Stimulated activated memory B cell treated with anti-CD40 and anti-IgM and Interleukin-4, amounts not matched to agents 10 μg/mL and 1 μg/mL and 100 μg/mL, for 72 hours (primary cell): ENCODE measurements around the gene ZNF70.

Source experiments
- ATAC-seq: fragments of 150-1000 bp; cut with Tn5 transposase; 2 replicates; pipeline ENCODE4 v1.10.0; 2021
- H3K27ac Mint-ChIP-seq: one replicate; pipeline ENCODE4 v1.8.0; 2022; ENCODE audit warnings: mild to moderate bottlenecking, mixed read lengths
- H3K27me3 Mint-ChIP-seq: one replicate; pipeline ENCODE4 v1.8.0; 2022; ENCODE audit warnings: mixed read lengths
- H3K36me3 Mint-ChIP-seq: one replicate; pipeline ENCODE4 v1.8.0; 2022; ENCODE audit warnings: mixed read lengths
- H3K4me1 Mint-ChIP-seq: one replicate; pipeline ENCODE4 v1.8.0; 2022; ENCODE audit warnings: mixed read lengths
- H3K4me3 Mint-ChIP-seq: one replicate; pipeline ENCODE4 v1.8.0; 2022; ENCODE audit warnings: mild to moderate bottlenecking, moderate library complexity, mixed read lengths
- H3K9me3 Mint-ChIP-seq: one replicate; pipeline ENCODE4 v1.8.0; 2022; ENCODE audit warnings: mixed read lengths

Gene ZNF70

DNA sequence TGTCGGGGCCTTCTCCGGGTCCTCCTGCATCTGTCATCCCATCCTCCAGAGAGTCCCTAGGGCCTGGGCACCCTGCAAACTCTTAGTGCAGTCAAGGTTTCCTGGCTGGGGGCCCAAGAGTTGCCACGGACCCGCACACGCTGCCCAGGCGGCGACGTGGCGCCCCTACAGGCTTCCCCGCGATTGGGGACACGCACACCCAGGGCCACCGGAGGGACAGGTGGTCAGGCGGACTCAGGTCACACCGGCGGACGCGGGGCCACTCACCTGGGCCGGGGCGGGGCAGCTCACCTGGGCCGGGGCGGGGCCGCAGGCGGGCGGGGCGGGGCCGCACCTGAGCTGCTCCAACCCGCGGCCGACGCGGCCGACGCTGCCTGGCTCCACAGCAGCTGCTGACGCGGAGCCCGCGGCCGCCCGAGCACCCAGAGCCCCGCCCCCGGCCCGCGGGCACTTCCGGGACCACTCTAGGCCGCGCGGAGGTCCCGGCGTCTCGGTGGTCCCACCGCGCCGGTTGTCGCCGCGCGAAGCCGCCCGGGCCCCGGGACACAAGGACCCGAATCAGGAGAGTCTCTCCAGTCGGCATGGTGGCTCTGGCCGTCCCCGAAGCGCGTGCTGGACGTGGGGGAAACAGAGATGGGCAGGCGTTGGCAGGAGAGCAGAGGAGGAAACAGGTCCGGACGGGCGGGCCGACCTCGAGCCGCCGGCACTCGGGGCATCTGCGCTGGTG is at the start of gene ZNF70:
ZNF70 (minus strand) TSS at position 399 of the 727 bp plus-strand sequence. CDS start 5,972 bp downstream, outside the sequence.
- H3K27ac Mint-ChIP-seq: peak within 1 kb of the TSS; percentile 95
- peaks cover 64% of the 10 kb centered on the region for H3K4me1 Mint-ChIP-seq
- no peaks in the 10 kb centered on the region for H3K27me3 Mint-ChIP-seq
- peak; percentile 85 for ATAC-seq
- no peaks in the 10 kb centered on the region for H3K36me3 Mint-ChIP-seq
- H3K9me3 Mint-ChIP-seq: no peaks in the 10 kb centered on the region
- peak within 1 kb of the TSS; percentile 91 for H3K4me3 Mint-ChIP-seq

DNA sequence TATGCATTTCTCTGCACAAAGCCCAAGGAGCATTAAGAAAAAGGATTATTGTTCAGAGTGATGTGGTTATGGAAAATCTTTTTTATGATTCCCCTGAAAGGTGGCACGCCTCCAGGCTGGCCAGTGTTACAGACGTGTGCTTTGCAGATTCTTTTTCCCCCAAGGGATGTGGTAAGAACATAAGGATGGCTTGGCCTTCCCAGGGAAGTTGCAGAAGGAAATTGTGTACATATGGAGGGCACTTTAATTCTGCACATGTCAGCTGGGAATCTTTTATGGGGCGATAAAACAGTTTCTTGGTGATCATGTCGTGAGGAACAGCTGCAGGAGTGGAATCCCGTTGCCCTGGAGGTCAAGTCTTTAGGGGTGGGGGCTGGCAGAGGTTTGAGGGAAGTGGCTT is 45.5 kb upstream of the ZNF70 start:
- Mint-ChIP-seq H3K27me3 (no peaks in the 10 kb centered on the region), H3K36me3 (peaks cover 55% of the 10 kb centered on the region)

DNA sequence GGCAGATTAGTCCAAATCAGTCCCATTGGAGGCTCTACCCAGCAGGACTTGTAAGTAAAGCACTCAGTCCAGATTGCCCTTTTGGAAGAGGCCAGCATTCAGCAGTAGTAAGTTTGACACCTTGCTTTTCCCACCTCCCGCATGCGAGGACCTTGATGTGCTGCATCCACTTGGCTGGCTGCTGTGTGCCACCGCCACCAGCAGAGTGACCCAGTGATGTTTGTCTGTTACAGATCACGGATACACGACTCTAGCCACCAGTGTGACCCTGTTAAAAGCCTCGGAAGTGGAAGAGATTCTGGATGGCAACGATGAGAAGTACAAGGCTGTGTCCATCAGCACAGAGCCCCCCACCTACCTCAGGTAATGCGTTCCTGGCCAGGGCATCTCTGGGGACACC is 42.4 kb upstream of the ZNF70 start:
- Mint-ChIP-seq H3K9me3 (no peaks in the 10 kb centered on the region), H3K4me1 (peaks cover 43% of the 10 kb centered on the region), H3K27ac (peak overlapping the region; percentile 50), H3K27me3 (no peaks in the 10 kb centered on the region), H3K36me3 (peaks cover 53% of the 10 kb centered on the region), H3K4me3 (no peak overlapping the region)
- no peak for ATAC-seq

More for the DNA sequence above, 45.5 kb upstream of the ZNF70 start:
- H3K27ac Mint-ChIP-seq: peak overlapping the region; percentile 76
- no peak overlapping the region for H3K4me3 Mint-ChIP-seq
- no peak for ATAC-seq
- H3K9me3 Mint-ChIP-seq: no peaks in the 10 kb centered on the region
- H3K4me1 Mint-ChIP-seq: peaks cover 56% of the 10 kb centered on the region

DNA sequence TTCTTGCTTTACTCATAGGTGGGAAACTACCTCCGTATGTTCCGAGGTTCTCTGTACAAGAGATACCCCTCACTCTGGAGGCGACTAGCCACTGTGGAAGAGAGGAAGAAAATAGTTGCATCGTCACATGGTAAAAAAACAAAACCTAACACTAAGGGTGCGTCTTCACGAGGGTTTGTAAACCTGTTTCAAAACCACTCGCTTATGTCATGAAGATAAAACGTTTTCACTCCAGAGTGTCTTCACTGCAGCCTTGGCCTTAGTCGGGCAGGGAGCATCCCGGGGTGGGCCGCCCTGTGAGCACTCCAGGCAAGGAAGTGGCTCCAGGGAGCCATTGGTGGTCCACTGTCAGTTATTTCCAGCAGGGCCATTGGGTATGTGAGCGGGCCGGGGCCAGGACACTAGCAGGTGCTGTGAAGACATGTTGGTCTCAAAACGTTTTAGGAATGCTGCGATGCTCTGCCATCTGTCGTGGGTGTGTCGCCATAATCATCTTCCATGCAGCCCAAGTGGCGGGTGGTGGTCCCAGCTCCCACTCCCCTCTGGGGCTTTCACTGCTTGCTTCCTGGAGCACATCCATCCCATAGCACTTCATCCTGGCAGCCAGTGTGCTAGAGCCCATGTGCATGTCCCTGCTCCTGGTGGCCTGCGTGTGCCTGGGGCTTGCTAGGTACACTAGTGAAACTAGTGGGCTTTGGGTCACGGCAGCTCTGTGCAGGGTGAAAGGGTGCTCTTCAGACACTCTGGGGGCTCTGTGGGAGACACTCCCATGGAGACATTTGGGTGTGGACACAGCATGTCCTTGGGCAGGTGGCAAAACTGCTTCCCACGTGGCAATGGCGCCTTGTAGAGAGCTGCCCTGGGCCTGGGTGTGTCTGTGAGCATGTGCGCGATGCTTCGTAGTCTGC is 41.1 kb upstream of the ZNF70 start:
- no peaks in the 10 kb centered on the region for H3K9me3 Mint-ChIP-seq
- no peak overlapping the region for H3K4me3 Mint-ChIP-seq
- peaks cover 47% of the 10 kb centered on the region for H3K36me3 Mint-ChIP-seq
- H3K27ac Mint-ChIP-seq: peak overlapping the region; percentile 50
- no peak for ATAC-seq
- peaks cover 41% of the 10 kb centered on the region for H3K4me1 Mint-ChIP-seq
- no peaks in the 10 kb centered on the region for H3K27me3 Mint-ChIP-seq

DNA sequence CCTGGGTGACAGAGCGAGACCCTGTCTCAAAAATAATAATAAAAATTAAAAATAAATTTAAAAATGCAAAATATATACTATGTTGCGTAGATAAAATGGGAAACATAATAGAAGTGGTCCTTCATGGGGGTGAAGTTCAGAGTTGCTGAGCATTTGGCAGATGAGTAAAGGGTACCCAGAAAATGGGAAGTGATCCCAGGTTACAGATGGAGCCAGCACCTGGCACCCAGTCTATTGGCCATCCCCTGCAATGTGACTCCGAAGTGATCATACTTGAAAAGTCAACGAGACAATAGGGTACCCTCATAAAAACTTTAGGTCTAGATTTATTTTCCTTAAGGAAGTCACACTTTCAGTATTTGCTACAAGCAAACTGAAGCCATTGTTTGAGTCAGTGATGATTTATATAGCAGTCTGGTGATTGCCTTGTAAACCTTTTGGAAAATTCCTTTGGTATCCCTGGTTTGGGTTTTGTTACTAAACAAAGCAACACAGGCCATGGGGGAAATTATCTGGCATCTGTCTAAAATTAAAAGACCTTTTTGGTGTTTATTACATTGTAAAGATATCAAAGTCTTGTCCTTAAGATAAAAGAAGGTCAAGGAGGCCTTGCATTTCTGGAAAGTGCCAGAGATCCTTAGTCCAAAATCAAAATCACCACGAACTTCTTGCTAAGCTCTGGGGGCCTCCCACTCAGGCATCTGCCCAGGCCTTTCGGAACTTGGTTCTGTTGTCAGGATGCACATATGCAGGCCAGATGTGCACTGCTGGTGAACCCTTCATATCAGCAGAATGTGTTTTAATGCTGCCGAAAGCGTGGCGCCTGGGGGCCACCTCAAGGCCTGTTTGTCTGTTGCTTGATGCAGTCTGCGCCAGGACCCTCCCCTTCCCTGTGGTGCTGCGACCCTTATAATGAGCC is 40.2 kb upstream of the ZNF70 start:
- H3K36me3 Mint-ChIP-seq: peaks cover 38% of the 10 kb centered on the region
- H3K27ac Mint-ChIP-seq: no peak overlapping the region
- no peaks in the 10 kb centered on the region for H3K27me3 Mint-ChIP-seq
- H3K4me1 Mint-ChIP-seq: peaks cover 43% of the 10 kb centered on the region
- no peaks in the 10 kb centered on the region for H3K9me3 Mint-ChIP-seq
- ATAC-seq: no peak
- H3K4me3 Mint-ChIP-seq: no peak overlapping the region

DNA sequence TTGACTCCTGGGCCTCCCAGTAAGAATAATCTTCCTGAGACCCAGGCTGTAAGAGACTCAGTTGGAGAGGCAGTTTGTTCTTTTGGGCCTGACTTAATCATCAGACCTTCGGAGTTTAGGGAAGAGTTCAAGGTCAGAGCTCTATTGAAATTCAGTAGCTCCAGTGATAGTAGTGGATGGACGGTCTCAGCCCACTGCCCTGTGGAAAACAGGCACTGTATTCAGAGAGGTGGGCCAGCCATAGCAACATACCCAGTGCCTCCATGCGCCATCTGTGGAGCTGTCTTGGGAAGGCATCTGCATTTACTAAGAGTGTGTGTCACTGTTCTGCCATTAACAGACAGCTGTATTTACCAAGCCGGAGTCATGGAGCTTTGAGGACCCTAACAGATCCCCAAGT is 38.7 kb upstream of the ZNF70 start:
- Mint-ChIP-seq H3K36me3 (peaks cover 33% of the 10 kb centered on the region), H3K27ac (peak overlapping the region; percentile 60), H3K4me1 (peaks cover 43% of the 10 kb centered on the region), H3K9me3 (no peaks in the 10 kb centered on the region), H3K4me3 (no peak overlapping the region), H3K27me3 (no peaks in the 10 kb centered on the region)
- ATAC-seq: no peak

DNA sequence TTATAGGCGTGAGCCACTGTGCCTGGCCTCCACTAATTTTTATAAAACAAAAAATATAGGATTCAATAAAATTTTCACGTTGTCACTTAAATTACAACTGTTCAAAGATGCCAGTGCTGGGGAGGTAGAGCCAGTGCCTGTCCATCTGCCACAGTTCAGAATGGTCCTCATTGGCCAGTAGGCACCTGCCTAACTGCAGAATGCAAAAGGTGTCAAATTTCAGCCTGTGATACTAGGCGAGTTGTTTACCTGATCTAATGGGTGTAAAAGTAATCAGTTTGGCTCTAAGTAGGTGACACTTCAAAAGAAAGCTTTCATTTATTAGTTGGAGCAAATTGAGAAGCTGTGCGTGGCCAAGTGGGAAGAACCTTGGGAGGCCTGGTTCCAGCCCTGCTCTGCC is 38.2 kb upstream of the ZNF70 start:
- peak overlapping the region; percentile 55 for H3K4me3 Mint-ChIP-seq

DNA sequence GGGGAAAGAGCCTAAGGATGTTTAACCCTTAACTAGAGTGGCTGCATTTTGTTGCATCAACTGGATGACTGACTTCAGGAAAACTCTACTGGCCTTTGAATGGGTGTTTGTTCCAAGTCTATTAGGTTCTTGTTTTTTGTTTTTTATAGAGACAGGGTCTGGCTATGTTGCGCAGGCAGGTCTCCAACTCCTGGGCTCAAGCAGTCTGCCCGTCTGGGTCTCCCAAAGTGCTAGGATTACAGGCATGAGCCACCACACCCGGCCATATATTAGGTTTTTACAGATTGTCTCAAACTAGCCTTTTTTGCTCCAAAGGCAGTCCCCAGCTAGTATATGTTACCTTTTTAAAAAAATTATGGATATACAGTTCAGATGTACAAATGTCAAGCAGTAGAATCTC is 37.0 kb upstream of the ZNF70 start:
- peak overlapping the region; percentile 86 for H3K27ac Mint-ChIP-seq
- H3K4me1 Mint-ChIP-seq: peaks cover 37% of the 10 kb centered on the region
- H3K27me3 Mint-ChIP-seq: no peaks in the 10 kb centered on the region
- H3K36me3 Mint-ChIP-seq: peaks cover 19% of the 10 kb centered on the region
- no peaks in the 10 kb centered on the region for H3K9me3 Mint-ChIP-seq
- ATAC-seq: no peak
- peak overlapping the region; percentile 87 for H3K4me3 Mint-ChIP-seq

More for the DNA sequence above, 38.2 kb upstream of the ZNF70 start:
- peaks cover 43% of the 10 kb centered on the region for H3K4me1 Mint-ChIP-seq
- H3K36me3 Mint-ChIP-seq: peaks cover 28% of the 10 kb centered on the region
- H3K27me3 Mint-ChIP-seq: no peaks in the 10 kb centered on the region
- ATAC-seq: no peak
- peak overlapping the region; percentile 60 for H3K27ac Mint-ChIP-seq
- H3K9me3 Mint-ChIP-seq: no peaks in the 10 kb centered on the region

DNA sequence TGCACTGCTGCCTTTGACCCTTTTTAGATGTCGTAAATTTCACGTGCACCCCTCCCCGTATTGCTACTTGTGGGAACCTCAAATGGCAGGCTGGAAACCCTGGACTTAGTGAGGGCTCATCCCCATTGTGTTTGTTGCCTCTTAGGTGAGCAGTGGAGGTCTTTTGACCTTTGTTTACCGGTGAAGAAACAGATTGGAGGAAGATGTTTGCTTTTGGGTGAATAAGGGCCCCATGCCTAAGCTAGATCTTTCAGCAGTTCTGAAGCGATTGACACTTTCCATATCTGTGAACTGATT is 36.6 kb upstream of the ZNF70 start:
- peak; percentile 29 for ATAC-seq
- H3K9me3 Mint-ChIP-seq: no peaks in the 10 kb centered on the region

DNA sequence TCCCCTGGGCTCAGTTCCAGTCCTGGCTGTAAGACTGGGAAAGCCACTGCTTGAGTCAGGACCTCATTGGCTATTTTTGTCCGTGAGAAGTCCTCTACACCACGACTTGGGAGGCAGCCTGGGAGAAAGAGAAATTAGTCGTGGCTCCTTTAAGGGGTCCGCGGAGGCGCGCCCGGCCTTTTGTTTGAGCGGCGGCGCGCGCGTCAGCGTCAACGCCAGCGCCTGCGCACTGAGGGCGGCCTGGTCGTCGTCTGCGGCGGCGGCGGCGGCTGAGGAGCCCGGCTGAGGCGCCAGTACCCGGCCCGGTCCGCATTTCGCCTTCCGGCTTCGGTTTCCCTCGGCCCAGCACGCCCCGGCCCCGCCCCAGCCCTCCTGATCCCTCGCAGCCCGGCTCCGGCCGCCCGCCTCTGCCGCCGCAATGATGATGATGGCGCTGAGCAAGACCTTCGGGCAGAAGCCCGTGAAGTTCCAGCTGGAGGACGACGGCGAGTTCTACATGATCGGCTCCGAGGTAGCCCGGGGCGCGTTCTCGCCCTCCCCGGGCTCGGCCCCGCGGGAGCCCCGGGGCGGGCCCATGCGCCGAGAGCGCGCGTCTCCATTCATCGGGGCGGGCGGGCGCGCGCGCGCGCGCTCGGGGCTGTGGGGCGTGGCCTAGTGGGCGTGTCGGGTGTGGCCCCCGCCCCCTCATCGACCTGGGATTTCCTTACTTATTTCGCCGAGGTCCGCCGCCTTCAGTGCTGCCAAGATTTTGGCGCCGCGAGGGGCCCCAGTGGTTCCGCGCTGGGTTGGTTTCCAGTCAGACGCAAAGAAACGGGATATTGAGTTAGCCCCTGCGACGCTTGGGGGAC is 36.1 kb upstream of the ZNF70 start, which contains the start of gene SMARCB1:
SMARCB1 (plus strand) TSS at position 215 of the 848 bp plus-strand sequence; CDS start at position 419, 204 bp downstream.
- Mint-ChIP-seq H3K27me3 (no peaks in the 10 kb centered on the region), H3K4me1 (peaks cover 28% of the 10 kb centered on the region)

More for the DNA sequence above, 36.6 kb upstream of the ZNF70 start:
- Mint-ChIP-seq H3K4me3 (peak overlapping the region; percentile 87), H3K27me3 (no peaks in the 10 kb centered on the region), H3K27ac (peak overlapping the region; percentile 86), H3K36me3 (peaks cover 16% of the 10 kb centered on the region), H3K4me1 (peaks cover 34% of the 10 kb centered on the region)

DNA sequence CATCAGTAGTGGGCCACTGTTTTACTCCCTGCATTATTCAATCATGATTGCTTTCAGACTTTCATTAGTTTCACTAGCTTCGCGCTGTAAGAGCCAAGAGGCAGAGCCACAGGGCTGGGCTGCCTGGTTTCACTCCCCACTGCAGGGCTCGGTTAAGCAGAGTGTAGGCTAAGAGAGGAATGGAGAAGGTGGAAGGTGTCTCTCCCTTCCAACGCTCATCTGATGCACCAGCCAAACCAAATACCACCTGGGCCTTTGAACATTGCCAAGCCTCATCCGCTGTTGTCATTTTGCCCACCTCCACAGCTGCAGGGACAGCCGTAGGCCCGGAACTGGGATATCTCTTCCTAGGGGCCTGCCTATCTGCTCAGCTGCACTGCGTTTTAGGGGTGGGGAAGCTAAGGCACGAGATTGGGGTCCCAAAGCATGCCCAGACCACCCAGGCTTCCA is 35.4 kb upstream of the ZNF70 start:
- no peak for ATAC-seq
- Mint-ChIP-seq H3K4me3 (peak overlapping the region; percentile 87), H3K27ac (peak overlapping the region; percentile 86), H3K27me3 (no peaks in the 10 kb centered on the region), H3K4me1 (peaks cover 28% of the 10 kb centered on the region), H3K36me3 (peaks cover 8% of the 10 kb centered on the region), H3K9me3 (no peaks in the 10 kb centered on the region)

More for the DNA sequence above, 36.1 kb upstream of the ZNF70 start, which contains the start of gene SMARCB1:
- Mint-ChIP-seq H3K27ac (peak within 1 kb of the TSS; percentile 86), H3K9me3 (no peaks in the 10 kb centered on the region), H3K36me3 (peaks cover 10% of the 10 kb centered on the region), H3K4me3 (peak within 1 kb of the TSS; percentile 87)
- peak; percentile 91 for ATAC-seq

DNA sequence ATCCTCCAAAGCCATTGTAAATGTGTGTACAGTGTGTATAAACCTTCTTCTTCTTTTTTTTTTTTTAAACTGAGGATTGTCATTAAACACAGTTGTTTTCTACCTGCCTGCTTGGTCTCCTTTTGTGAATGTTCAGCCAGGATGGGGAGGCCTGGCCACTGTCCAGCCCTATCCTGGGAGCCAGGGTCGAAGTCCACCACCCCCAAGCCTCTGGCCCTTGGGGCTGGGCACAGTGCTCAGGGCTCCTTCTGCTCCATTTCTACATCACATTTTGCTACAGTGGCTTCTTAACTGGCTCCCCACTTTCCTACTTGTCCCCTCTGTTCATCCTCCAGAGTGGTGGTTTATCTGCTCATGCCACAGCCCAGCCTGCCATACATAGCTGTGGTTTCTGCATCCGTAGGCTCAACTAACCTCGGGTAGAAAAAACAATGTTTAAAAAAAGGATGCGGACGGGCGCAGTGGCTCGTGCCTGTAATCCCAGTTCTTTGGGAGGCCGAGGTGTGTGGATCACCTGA is 33.4 kb upstream of the ZNF70 start:
- ATAC-seq: no peak
- Mint-ChIP-seq H3K36me3 (no peaks in the 10 kb centered on the region), H3K4me3 (no peak overlapping the region), H3K9me3 (no peaks in the 10 kb centered on the region), H3K4me1 (peaks cover 24% of the 10 kb centered on the region), H3K27ac (no peak overlapping the region), H3K27me3 (no peaks in the 10 kb centered on the region)

DNA sequence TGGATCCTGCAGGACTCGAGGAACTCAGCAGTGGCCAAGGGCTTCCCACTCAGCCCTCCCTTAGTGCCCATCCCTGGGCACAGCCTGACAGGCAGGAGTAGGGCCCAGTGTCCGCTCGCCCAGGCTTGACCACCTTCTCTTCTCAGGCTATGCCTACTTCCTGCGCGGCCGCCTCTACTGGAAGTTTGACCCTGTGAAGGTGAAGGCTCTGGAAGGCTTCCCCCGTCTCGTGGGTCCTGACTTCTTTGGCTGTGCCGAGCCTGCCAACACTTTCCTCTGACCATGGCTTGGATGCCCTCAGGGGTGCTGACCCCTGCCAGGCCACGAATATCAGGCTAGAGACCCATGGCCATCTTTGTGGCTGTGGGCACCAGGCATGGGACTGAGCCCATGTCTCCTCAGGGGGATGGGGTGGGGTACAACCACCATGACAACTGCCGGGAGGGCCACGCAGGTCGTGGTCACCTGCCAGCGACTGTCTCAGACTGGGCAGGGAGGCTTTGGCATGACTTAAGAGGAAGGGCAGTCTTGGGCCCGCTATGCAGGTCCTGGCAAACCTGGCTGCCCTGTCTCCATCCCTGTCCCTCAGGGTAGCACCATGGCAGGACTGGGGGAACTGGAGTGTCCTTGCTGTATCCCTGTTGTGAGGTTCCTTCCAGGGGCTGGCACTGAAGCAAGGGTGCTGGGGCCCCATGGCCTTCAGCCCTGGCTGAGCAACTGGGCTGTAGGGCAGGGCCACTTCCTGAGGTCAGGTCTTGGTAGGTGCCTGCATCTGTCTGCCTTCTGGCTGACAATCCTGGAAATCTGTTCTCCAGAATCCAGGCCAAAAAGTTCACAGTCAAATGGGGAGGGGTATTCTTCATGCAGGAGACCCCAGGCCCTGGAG is 32.6 kb upstream of the ZNF70 start:
- H3K9me3 Mint-ChIP-seq: no peaks in the 10 kb centered on the region
- no peak overlapping the region for H3K4me3 Mint-ChIP-seq
- H3K36me3 Mint-ChIP-seq: no peaks in the 10 kb centered on the region
- H3K27ac Mint-ChIP-seq: no peak overlapping the region
- H3K27me3 Mint-ChIP-seq: no peaks in the 10 kb centered on the region
- ATAC-seq: no peak
- H3K4me1 Mint-ChIP-seq: peaks cover 16% of the 10 kb centered on the region
